Pancreas (tissue), 10 donors: ENCODE measurements around the gene SLC30A1. TPM values are rescaled to one million over a fixed set of nuclear protein-coding genes. Genes with fewer than 3 reads are reported as not detected.
"Not testable (repeated sequence)": the region's sequence is repeated elsewhere in the genome, so short reads cannot be mapped to it uniquely, and the experiment has no call there.

Experiments used
- ATAC-seq, 4 donors: fragments of 200-7000 bp; cut with Tn5 transposase; one replicate each; pipeline versions ENCODE4 v1.8.0 to v1.9.1; 2020; ENCODE audit warnings: mild to moderate bottlenecking in 4 of 4, moderate library complexity in 4 of 4
- DNase-seq, 6 donors: peaks; one replicate each; pipeline ENCODE4 v3.0.0-alpha.2; 2020
- FAIRE-seq: peaks from 2 replicates; lab custom pipeline; 2012; peaks lifted over from hg19 to GRCh38; lab: Jason Lieb, UNC
- H3K27ac ChIP-seq, 4 donors: fragments of 200-600 bp; sonication (generic); 1 replicate in 3 of 4; 2 replicates in 1 of 4; pipeline versions ENCODE4 v1.5.0 to v1.8.0; 2020
- H3K27me3 ChIP-seq, 4 donors: fragments of 200-600 bp; one replicate each; pipeline ENCODE4 v1.8.0; 2021
- H3K36me3 ChIP-seq, 3 donors: fragments of 200-600 bp; sonication (generic) in 1 of 3; one replicate each; pipeline versions ENCODE4 v1.5.0 to v1.8.0; 2020 to 2021
- H3K4me1 ChIP-seq, 3 donors: fragments of 200-600 bp; one replicate each; pipeline ENCODE4 v1.8.0; 2021
- H3K4me3 ChIP-seq, 4 donors: fragments of 200-600 bp; sonication (generic) in 2 of 4; one replicate each; pipeline versions ENCODE4 v1.5.0 to v1.8.0; 2020 to 2021
- H3K9me3 ChIP-seq, 4 donors: fragments of 200-600 bp; one replicate each; pipeline ENCODE4 v1.8.0; 2021
- WGBS, 2 donors: extraction: QIAGEN DNeasy Blood & Tissue Kit; methylation state at CpG; one replicate each; pipeline ENCODE4 v1.1.7; 2013; 5-methylcytosine and 5-hydroxymethylcytosine counted together
- intact Hi-C, 3 donors: fragments of 100-400 bp; cut with DNase I; formaldehyde crosslinking; loops; one replicate each; pipeline versions ENCODE4 v1.11.1 to v1.14.2; 2022
- polyA plus RNA-seq, 2 donors: library from polyadenylated mRNA; stranded (reverse); fragments of 200-250 nt; gene quantifications; one replicate each; pipeline ENCODE4 v1.2.3, GENCODE V29; 2013
- total RNA-seq, 6 donors: library from RNA; stranded (reverse); fragmentation: NEBNext Ultra II Directional in 4 of 6; extraction: Animal tissue kit (Norgen Biotek cat#: 25700) in 4 of 6; gene quantifications; one replicate each; pipeline versions ENCODE4 v1.2.1 to v1.2.4, GENCODE V29; 2021 to 2023
- TF ChIP-seq, protein P1 (sequence below), 4 donors: fragments of 200-600 bp; sonication (generic) in 3 of 4; IDR thresholded peaks; one replicate each; pipeline versions ENCODE4 v1.5.0 to v1.8.0; 2021; ENCODE audit warnings: antibody characterized with exemption in 4 of 4
- donor health status: healthy with polysubstance abuse.
- donor health status: DM: no; HTN: no; CAD: no; lungs with moderate emphysema.
- donor health status: DM: no; HTN: no; CAD: no.
- donor health status: control.
- donor health status: control.
- donor health status: Bipolar disorder and iron deficiency.
- donor health status: DM: yes; HTN: yes; CAD: no.
- donor health status: DM: no; HTN: no; CAD: no.
- donor health status: DM: no; HTN: no; CAD: no.
- donor health status: DM: yes; HTN: yes; CAD: no.

SLC30A1 gene, protein sequence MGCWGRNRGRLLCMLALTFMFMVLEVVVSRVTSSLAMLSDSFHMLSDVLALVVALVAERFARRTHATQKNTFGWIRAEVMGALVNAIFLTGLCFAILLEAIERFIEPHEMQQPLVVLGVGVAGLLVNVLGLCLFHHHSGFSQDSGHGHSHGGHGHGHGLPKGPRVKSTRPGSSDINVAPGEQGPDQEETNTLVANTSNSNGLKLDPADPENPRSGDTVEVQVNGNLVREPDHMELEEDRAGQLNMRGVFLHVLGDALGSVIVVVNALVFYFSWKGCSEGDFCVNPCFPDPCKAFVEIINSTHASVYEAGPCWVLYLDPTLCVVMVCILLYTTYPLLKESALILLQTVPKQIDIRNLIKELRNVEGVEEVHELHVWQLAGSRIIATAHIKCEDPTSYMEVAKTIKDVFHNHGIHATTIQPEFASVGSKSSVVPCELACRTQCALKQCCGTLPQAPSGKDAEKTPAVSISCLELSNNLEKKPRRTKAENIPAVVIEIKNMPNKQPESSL
- 10 to 100 TPM in 3 of 6 donors, 1 to 10 TPM in 3; 4.7 to 19.5 (median 9.8) TPM for total RNA-seq
- polyA plus RNA-seq: 1 to 10 TPM; 1.5 to 7.1 TPM

DNA sequence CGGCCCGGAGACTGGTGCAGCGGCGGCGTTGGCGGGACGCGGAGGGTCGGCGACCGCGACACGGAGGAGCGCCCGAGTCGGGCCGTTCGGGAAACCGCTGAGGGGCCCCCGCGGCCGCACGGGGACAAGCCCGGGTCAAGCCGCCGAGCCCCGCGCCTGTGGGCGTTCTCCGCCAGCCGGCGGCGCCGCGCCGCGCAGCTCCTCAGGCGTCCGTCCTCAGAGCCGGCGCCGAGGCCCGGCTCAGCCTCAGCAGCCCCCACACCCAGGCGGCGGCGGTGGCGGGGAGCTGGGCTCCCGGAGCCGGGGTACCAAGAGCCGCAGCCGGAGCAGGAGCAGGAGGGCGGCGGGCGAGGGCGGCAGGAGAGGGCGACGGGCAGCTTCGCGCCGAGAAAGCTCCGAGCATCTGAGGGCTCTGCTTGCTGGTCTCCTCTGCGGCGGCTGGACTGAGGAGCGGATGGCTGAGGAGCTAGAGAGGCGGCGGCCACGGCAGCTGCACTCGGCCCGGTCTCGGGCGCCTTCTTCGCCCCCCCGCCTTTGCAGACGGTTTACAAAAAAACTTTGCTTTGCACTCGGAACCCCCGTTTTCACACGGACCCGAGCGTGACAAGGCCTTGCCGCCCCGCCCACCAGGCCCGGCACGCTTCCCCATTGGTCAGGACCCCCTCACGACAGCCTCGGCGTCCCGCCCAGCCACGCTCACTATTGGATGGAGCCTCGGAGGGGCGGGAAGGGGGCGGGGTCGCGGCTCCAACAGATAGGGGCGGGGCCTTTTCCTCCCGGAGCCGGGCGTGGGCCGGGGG, at the start of gene SLC30A1:
SLC30A1 (minus strand) TSS at position 522 of the 800 bp plus-strand sequence. CDS start 549 bp downstream, outside the sequence.
- WGBS, 2 donors: 0% methylated on average over 56 to 98 of the region's 98 CpGs
- peak within 1 kb of the TSS; percentile 91 to 95 (median 93) for H3K27ac ChIP-seq
- peak within 1 kb of the TSS; percentile 80 to 96 (median 93) for H3K4me3 ChIP-seq
- TF ChIP-seq, protein P1, sequence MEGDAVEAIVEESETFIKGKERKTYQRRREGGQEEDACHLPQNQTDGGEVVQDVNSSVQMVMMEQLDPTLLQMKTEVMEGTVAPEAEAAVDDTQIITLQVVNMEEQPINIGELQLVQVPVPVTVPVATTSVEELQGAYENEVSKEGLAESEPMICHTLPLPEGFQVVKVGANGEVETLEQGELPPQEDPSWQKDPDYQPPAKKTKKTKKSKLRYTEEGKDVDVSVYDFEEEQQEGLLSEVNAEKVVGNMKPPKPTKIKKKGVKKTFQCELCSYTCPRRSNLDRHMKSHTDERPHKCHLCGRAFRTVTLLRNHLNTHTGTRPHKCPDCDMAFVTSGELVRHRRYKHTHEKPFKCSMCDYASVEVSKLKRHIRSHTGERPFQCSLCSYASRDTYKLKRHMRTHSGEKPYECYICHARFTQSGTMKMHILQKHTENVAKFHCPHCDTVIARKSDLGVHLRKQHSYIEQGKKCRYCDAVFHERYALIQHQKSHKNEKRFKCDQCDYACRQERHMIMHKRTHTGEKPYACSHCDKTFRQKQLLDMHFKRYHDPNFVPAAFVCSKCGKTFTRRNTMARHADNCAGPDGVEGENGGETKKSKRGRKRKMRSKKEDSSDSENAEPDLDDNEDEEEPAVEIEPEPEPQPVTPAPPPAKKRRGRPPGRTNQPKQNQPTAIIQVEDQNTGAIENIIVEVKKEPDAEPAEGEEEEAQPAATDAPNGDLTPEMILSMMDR (IDR thresholded peaks at IDR 0.05): no peak
- DNase-seq (peak; percentile 99 to 100 (median 100)), FAIRE-seq (peak; percentile 13), ATAC-seq (peak; percentile 85 to 94 (median 91))
- no peaks in the 10 kb centered on the region for H3K36me3 ChIP-seq
- intact Hi-C loops: loop anchor here in 2 of 3 donors (5.0 to 10.0 kb wide), 3 partner anchors 64 to 73 kb away; no protein-coding TSS in a partner anchor
- peaks cover 10 to 24% (median 21%) of the 10 kb centered on the region in 3 donors for H3K4me1 ChIP-seq
- H3K27me3 ChIP-seq: no peaks in the 10 kb centered on the region
- H3K9me3 ChIP-seq: no peaks in the 10 kb centered on the region

DNA sequence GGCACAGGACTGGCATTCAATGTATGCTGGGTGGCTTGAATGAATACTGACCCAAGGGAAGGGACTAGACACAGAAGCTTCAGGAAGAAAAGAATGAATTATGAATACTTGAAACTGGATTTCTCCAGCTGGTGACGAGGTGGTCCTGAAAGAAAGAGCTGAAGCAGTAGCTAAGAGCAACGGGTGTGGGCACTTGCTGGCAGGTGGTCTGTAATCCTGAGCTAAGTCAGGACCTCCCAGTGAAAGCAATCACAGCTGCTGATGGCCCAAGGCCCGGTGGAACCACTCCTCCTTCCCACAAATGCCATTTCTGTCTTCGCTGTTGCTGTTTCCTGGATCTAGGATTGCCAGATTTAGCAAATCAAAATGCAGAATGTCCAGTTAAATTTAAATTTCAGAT, 49.5 kb upstream of the SLC30A1 start:
- H3K9me3 ChIP-seq: no peaks in the 10 kb centered on the region
- DNase-seq (no peak), FAIRE-seq (no peak), ATAC-seq (no peak)
- H3K4me3 ChIP-seq: no peak overlapping the region
- 75 to 83% methylated on average over 4 of the region's 4 CpGs for WGBS, 2 donors
- no peak overlapping the region for H3K27ac ChIP-seq
- TF ChIP-seq, protein P1 (IDR thresholded peaks at IDR 0.05): no peak
- no peaks in the 10 kb centered on the region for H3K27me3 ChIP-seq
- H3K36me3 ChIP-seq: no peaks in the 10 kb centered on the region
- H3K4me1 ChIP-seq: peaks cover 14 to 15% (median 14%) of the 10 kb centered on the region in 3 donors
- intact Hi-C loops: no loop called here

DNA sequence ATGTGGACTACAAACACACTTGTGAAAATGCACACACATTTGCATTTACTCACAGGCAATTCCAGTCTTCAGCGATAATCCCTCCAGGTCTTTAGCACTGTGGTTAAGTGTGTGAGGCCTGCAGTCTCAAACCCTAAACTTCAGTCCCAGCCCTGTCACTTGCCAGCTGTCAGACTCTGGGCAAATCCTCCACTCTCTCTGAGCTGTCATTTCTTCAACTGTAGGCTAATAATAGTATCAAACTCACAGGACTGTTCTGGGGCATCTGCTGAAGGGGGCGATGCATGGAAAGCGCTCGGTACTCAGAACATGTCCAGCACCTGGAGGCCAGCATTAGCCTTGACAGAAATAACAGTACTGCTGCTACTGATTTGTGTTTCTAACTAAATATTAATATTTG, 48.3 kb upstream of the SLC30A1 start:
- DNase-seq (no peak), ATAC-seq (no peak), FAIRE-seq (no peak)
- TF ChIP-seq, protein P1 (IDR thresholded peaks at IDR 0.05): no peak
- H3K36me3 ChIP-seq: no peaks in the 10 kb centered on the region
- peaks cover 3 to 4% (median 4%) of the 10 kb centered on the region in 3 donors for H3K4me1 ChIP-seq
- H3K27me3 ChIP-seq: no peaks in the 10 kb centered on the region
- intact Hi-C loops: no loop called here
- no peak overlapping the region for H3K27ac ChIP-seq
- H3K9me3 ChIP-seq: no peaks in the 10 kb centered on the region
- H3K4me3 ChIP-seq: no peak overlapping the region
- 92 to 94% methylated on average over 4 of the region's 4 CpGs for WGBS, 2 donors

DNA sequence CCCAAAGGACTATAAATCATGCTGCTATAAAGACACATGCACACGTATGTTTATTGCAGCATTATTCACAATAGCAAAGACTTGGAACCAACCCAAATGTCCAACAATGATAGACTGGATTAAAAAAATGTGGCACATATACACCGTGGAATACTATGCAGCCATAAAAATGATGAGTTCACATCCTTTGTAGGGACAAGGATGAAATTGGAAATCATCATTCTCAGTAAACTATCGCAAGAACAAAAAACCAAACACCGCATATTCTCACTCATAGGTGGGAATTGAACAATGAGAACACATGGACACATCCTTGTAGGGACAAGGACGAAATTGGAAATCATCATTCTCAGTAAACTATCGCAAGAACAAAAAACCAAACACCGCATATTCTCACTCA, 46.9 kb upstream of the SLC30A1 start:
- H3K4me1 ChIP-seq, H3K4me3 ChIP-seq, FAIRE-seq, H3K27me3 ChIP-seq, DNase-seq, ATAC-seq, intact Hi-C loops, H3K9me3 ChIP-seq, H3K27ac ChIP-seq, H3K36me3 ChIP-seq: not testable (repeated sequence)
- WGBS, 2 donors: 96 to 97% methylated on average over 6 of the region's 7 CpGs

DNA sequence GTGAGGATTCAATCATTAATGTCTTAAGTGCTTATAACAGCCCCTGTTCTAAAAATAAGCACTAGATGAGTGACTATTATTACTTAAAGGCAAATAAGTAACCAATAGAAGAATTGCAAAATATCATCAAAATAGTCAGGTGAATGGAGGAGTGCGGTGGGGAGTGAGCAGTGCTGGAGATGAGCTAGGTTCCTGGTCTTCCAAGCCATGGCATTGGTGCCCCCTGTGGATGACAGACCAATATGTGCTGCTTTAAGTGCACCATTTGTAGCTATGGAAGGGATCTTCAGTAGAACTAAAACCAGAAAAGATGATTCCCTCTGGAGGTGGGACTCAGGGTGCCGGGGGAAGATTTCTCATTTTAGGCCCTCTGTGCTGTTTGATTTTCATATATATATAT, 46.1 kb upstream of the SLC30A1 start:
- intact Hi-C loops: no loop called here
- ATAC-seq: peak in 3 of 4 donors; percentile 43 to 66 (median 52)
- no peaks in the 10 kb centered on the region for H3K36me3 ChIP-seq
- 88 to 95% methylated on average over 2 of the region's 2 CpGs for WGBS, 2 donors
- H3K27me3 ChIP-seq: no peaks in the 10 kb centered on the region
- H3K27ac ChIP-seq: no peak overlapping the region
- FAIRE-seq: no peak
- no peaks in the 10 kb centered on the region for H3K4me1 ChIP-seq
- H3K4me3 ChIP-seq: no peak overlapping the region
- no peaks in the 10 kb centered on the region for H3K9me3 ChIP-seq
- TF ChIP-seq, protein P1 (IDR thresholded peaks at IDR 0.05): no peak
- DNase-seq: no peak
